ENCODE data around the gene FILIP1L. TPM values are rescaled to one million over a fixed set of nuclear protein-coding genes. Genes with fewer than 3 reads are reported as not detected.

Gene FILIP1L
- total and polyA plus RNA-seq, 2 of the 13 experiments (the other 11 are each of a cell fraction or from before 2014, with no cell fraction given) = 8.1 to 187 TPM

GRCh38 chr3:100075851-100076730, 38.2 kb downstream of the FILIP1L start (continued):
- TF ChIP-seq ZMYM3 (CRISPR knock-in tag; IDR thresholded peaks at IDR 0.05) (no peak), HOXD1 (CRISPR knock-in tag; IDR thresholded peaks at IDR 0.05) (peak; percentile 75), LCORL (IDR thresholded peaks at IDR 0.05) (peak; percentile 35; the same call in 1 of the 2 replicates), LCORL (CRISPR knock-in tag; IDR thresholded peaks at IDR 0.05) (no peak; the same call in 1 of the 2 replicates), ZNF431 (CRISPR knock-in tag; IDR thresholded peaks at IDR 0.05; ENCODE audit: borderline replicate concordance, low read depth) (no peak), AKAP8 (CRISPR knock-in tag; IDR thresholded peaks at IDR 0.05) (no peak), NFYB (CRISPR knock-in tag; IDR thresholded peaks at IDR 0.05) (no peak), KIAA2018 (CRISPR knock-in tag; IDR thresholded peaks at IDR 0.05; ENCODE audit: borderline replicate concordance) (no peak), ZNF501 (CRISPR knock-in tag; IDR thresholded peaks at IDR 0.05) (no peak), ZNF766 (CRISPR knock-in tag; IDR thresholded peaks at IDR 0.05; ENCODE audit: borderline replicate concordance) (no peak; the same call in 1 of the 2 replicates), AHR (CRISPR knock-in tag; IDR thresholded peaks at IDR 0.05) (no peak), SOX13 (IDR thresholded peaks at IDR 0.05) (0 out of 2 replicates have a peak, but pooled peaks have one; percentile 31), SOX13 (CRISPR knock-in tag; conservative IDR thresholded peaks at IDR 0.05 in 1 of 2, IDR thresholded peaks at IDR 0.05 in 1 of 2) (peak in 1 of 2 experiments; percentile 88; a peak in 2 of 4 replicates), DZIP1 (CRISPR knock-in tag; IDR thresholded peaks at IDR 0.05) (no peak), KLF15 (CRISPR knock-in tag; IDR thresholded peaks at IDR 0.05; ENCODE audit: borderline replicate concordance) (no peak), SRSF9 (IDR thresholded peaks at IDR 0.05; ENCODE audit: borderline replicate concordance, insufficient read depth, low read depth, low read length, poor library complexity, severe bottlenecking) (no peak)

Data from HepG2 (cell line).